PC-9 (cell line): ENCODE results near the gene UBASH3A. TPM values are rescaled to one million over a fixed set of nuclear protein-coding genes. Genes with fewer than 3 reads are reported as not detected.

ENCODE experiments used
- BruUV-seq: library from RNA; stranded (reverse); fragments of 400-500 nt; replicated peaks from 2 replicates; lab custom pipeline; 2021; lab: Mats Ljungman, UMichigan
- CTCF ChIA-PET: fragments of 300-600 bp; sonication (Branson Sonifier 250); formaldehyde crosslinking; loops from one replicate; lab custom pipeline; 2022; ENCODE audit warnings: antibody characterized with exemption; lab: Charles Lee
- POLR2A ChIA-PET: fragments of 300-600 bp; sonication (Branson Sonifier 250); formaldehyde crosslinking; loops from one replicate; lab custom pipeline; 2022; ENCODE audit warnings: antibody characterized with exemption; ENCODE audit not compliant: unreplicated experiment; lab: Charles Lee
- DNase-seq, 2 experiments: peaks; one replicate each; pipeline versions ENCODE4 v3.0.0 to v3.0.0-alpha.2; 2015 to 2022; ENCODE audit warnings: mixed read lengths in 1 of 2
- H2AFZ ChIP-seq: fragments of 200-600 bp; sonication (generic); 2 replicates; pipeline ENCODE4 v1.8.1; 2017; ENCODE audit warnings: antibody characterized with exemption
- H3F3A ChIP-seq: fragments of 200-600 bp; sonication (generic); 2 replicates; pipeline ENCODE4 v1.8.1; 2017; ENCODE audit warnings: antibody characterized with exemption, mild to moderate bottlenecking, low read depth; ENCODE audit not compliant: insufficient read depth
- H3K27ac ChIP-seq: fragments of 200-600 bp; sonication (generic); 2 replicates; pipeline ENCODE4 v1.6.1; 2016; ENCODE audit warnings: mixed run types
- H3K27me3 ChIP-seq: fragments of 200-600 bp; sonication (generic); 2 replicates; pipeline ENCODE4 v1.6.1; 2016; ENCODE audit warnings: low read depth, mixed run types; ENCODE audit not compliant: insufficient read depth
- H3K36me3 ChIP-seq: fragments of 200-600 bp; sonication (generic); 2 replicates; pipeline ENCODE4 v1.6.1; 2016; ENCODE audit warnings: low read depth, mixed run types
- H3K4me1 ChIP-seq: fragments of 200-600 bp; sonication (generic); replicated peaks from 2 replicates; pipeline ENCODE4 v1.6.1; 2016; ENCODE audit warnings: mixed run types; ENCODE audit not compliant: insufficient read depth
- H3K4me2 ChIP-seq: fragments of 200-600 bp; sonication (generic); 2 replicates; pipeline ENCODE4 v1.6.1; 2017; ENCODE audit warnings: mixed run types
- H3K4me3 ChIP-seq: fragments of 200-600 bp; sonication (generic); 2 replicates; pipeline ENCODE4 v1.6.1; 2016; ENCODE audit warnings: mixed run types
- H3K79me2 ChIP-seq: fragments of 200-600 bp; sonication (generic); 2 replicates; pipeline ENCODE4 v1.6.1; 2017; ENCODE audit warnings: low read depth, mixed run types
- H3K9me2 ChIP-seq: fragments of 200-600 bp; sonication (generic); 2 replicates; pipeline ENCODE4 v1.8.1; 2017; ENCODE audit warnings: mild to moderate bottlenecking; ENCODE audit not compliant: insufficient read depth
- H3K9me3 ChIP-seq: fragments of 200-600 bp; sonication (generic); 2 replicates; pipeline ENCODE4 v1.8.1; 2016; ENCODE audit warnings: low read depth; ENCODE audit not compliant: insufficient read depth
- H4K20me1 ChIP-seq: fragments of 200-600 bp; sonication (generic); 2 replicates; pipeline ENCODE4 v1.8.1; 2017; ENCODE audit not compliant: insufficient read depth
- EZH2 ChIP-seq: fragments of 200-600 bp; sonication (generic); IDR thresholded peaks from 2 replicates; pipeline ENCODE4 v1.8.0; 2017; ENCODE audit warnings: antibody characterized with exemption, low read depth
- intact Hi-C: fragments of 100-400 bp; cut with micrococcal nuclease; formaldehyde crosslinking; loops from one replicate; pipeline ENCODE4 v1.10.0; 2022; ENCODE audit not compliant: unreplicated experiment
- total RNA-seq: library from RNA; stranded (reverse); gene quantifications from 2 replicates; pipeline ENCODE4 v1.2.3, GENCODE V29; 2021
- TF ChIP-seq, protein P1 (sequence below): fragments of 200-600 bp; sonication (generic); conservative IDR thresholded peaks from 2 replicates; pipeline ENCODE4 v1.6.1; 2017; ENCODE audit warnings: mixed run types, antibody characterized with exemption, mild to moderate bottlenecking, moderate library complexity

The UBASH3A gene
- total RNA-seq, 1 experiment from 2014 or later: not detected

GRCh38 chr21:42437786-42438185 lies 34.1 kb downstream of the UBASH3A start:
- Histone ChIP-seq H2AFZ (no peak overlapping the region), H3K4me1 (peaks cover 6% of the 10 kb centered on the region; the same call in 1 of the 2 replicates), H3F3A (no peaks in the 10 kb centered on the region), H3K79me2 (no peaks in the 10 kb centered on the region), H3K27me3 (no peaks in the 10 kb centered on the region), H3K4me3 (no peak overlapping the region), H3K36me3 (no peaks in the 10 kb centered on the region), H3K4me2 (no peak overlapping the region), H3K9me3 (no peaks in the 10 kb centered on the region), H3K9me2 (no peaks in the 10 kb centered on the region), H3K27ac (no peak overlapping the region), H4K20me1 (no peaks in the 10 kb centered on the region)
- CTCF ChIA-PET: no interaction called here
- no TSS peak for BruUV-seq
- no peak for TF ChIP-seq EZH2
- TF ChIP-seq, protein P1, sequence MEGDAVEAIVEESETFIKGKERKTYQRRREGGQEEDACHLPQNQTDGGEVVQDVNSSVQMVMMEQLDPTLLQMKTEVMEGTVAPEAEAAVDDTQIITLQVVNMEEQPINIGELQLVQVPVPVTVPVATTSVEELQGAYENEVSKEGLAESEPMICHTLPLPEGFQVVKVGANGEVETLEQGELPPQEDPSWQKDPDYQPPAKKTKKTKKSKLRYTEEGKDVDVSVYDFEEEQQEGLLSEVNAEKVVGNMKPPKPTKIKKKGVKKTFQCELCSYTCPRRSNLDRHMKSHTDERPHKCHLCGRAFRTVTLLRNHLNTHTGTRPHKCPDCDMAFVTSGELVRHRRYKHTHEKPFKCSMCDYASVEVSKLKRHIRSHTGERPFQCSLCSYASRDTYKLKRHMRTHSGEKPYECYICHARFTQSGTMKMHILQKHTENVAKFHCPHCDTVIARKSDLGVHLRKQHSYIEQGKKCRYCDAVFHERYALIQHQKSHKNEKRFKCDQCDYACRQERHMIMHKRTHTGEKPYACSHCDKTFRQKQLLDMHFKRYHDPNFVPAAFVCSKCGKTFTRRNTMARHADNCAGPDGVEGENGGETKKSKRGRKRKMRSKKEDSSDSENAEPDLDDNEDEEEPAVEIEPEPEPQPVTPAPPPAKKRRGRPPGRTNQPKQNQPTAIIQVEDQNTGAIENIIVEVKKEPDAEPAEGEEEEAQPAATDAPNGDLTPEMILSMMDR: no peak
- POLR2A ChIA-PET: interaction anchor here (0.5 to 0.6 kb wide), 2 partner anchors 40 to 41 kb away, joined by 3 to 4 read pairs; no protein-coding TSS in a partner anchor
- no peak for DNase-seq
- intact Hi-C loops: no loop called here

DNA sequence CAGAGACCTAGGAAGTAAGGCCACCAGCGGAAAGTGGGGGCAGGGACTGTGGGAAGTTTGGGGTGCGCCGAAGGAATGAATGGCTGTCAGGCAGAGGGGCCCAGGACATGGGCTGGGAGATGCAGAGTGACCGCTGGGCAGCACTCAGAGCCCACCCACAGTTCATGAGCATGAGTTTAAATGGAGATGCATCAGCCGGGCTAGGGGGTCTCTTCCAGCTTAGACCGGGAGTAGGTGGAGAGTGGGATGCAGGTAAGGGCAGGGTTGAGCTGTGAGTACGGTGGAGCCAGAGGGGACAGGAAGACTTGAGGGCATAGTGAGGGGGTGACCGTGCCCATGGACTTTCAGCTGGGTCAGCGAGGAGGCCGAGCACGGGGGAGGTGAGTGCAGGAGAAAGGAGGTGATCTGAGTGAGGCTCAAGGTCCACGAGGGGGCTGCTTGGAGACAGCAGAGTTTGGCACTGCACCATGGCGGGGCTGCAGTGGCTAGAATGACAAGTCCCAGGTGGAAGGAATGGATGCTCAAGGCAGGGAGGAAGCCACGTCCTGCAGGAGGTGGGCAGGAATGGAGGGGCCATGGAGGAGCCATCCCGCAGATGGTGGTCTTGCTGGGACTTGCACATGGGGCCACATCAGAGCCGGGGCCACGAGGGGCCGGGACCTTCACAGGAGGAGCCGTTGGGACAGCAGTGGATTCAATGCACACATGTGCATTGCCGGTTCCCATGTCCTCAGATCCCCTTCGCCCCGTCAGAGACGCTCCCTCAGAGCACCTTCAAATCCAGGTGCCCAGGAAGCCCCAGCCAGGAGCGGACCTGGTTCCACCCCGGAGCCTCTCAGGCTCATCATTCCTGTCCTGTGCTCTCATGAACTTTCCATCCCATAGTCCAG lies 34.9 kb downstream of the UBASH3A start:
- no peak overlapping the region for H2AFZ ChIP-seq
- H3K9me2 ChIP-seq: no peaks in the 10 kb centered on the region
- CTCF ChIA-PET: no interaction called here
- no peak overlapping the region for H3K4me2 ChIP-seq
- POLR2A ChIA-PET: interaction anchor here (0.5 to 0.6 kb wide), 2 partner anchors 39 to 42 kb away, joined by 3 to 4 read pairs; no protein-coding TSS in a partner anchor
- no peaks in the 10 kb centered on the region for H3F3A ChIP-seq
- DNase-seq: no peak
- H3K4me1 ChIP-seq: peaks cover 6% of the 10 kb centered on the region; the same call in 1 of the 2 replicates
- BruUV-seq: no TSS peak
- no peaks in the 10 kb centered on the region for H4K20me1 ChIP-seq
- no peaks in the 10 kb centered on the region for H3K79me2 ChIP-seq
- H3K36me3 ChIP-seq: no peaks in the 10 kb centered on the region
- no peak for TF ChIP-seq EZH2
- H3K4me3 ChIP-seq: no peak overlapping the region
- no peaks in the 10 kb centered on the region for H3K9me3 ChIP-seq
- no peak overlapping the region for H3K27ac ChIP-seq
- no peaks in the 10 kb centered on the region for H3K27me3 ChIP-seq
- intact Hi-C loops: no loop called here

DNA sequence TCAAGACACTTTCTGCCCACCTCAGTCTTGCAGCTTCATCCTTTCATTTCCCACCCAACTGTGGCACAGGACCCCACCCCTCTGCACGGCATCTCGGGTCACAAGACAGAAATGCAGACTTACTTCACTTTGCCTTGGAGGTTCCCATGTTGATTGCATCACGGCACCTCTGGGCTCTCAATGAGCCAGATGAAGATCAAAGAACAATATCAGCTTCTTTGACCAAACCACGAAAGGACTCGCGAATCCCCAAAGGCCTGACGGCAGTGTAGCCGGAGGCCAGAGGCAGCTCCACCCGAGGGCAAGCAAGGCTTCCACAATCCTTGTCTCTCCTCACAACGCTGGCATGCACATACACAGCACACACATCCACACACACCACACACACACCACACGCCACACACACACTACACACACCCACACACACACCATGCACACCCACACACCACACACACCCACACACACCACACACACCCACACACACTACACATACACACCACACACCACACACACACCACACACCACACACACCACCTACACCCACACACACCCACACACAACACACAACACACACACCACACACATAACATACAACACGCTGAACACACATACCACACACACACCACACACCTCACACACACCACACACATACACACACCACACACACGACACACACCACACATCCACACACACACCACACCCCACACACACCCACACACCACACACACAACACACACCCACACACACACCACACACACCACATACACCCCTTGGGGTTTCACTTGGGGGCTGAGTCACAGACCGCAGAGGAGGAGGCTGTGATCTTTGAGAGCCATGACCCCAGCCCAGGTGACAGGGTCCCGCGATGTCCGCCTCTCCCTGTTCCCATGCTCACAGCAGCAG lies 35.8 kb downstream of the UBASH3A start:
- TF ChIP-seq, protein P1: no peak
- TF ChIP-seq EZH2: no peak
- ChIA-PET CTCF (no interaction called here), POLR2A (no interaction called here)
- Histone ChIP-seq H3F3A (no peaks in the 10 kb centered on the region), H3K27ac (no peak overlapping the region), H3K27me3 (no peaks in the 10 kb centered on the region), H3K9me2 (no peaks in the 10 kb centered on the region), H3K4me2 (no peak overlapping the region), H3K9me3 (no peaks in the 10 kb centered on the region), H3K4me3 (no peak overlapping the region), H3K79me2 (no peaks in the 10 kb centered on the region), H3K36me3 (no peaks in the 10 kb centered on the region), H3K4me1 (no peaks in the 10 kb centered on the region), H4K20me1 (no peaks in the 10 kb centered on the region), H2AFZ (no peak overlapping the region)
- no TSS peak for BruUV-seq
- intact Hi-C loops: no loop called here
- no peak for DNase-seq
